HG02678 (cell line): ENCODE data around the gene PEPD.

Experiments
- ATAC-seq: cut with Tn5 transposase; IDR thresholded peaks from one replicate; pipeline ENCODE4 v1.9.1; 2021; ENCODE audit warnings: mild to moderate bottlenecking, moderate library complexity; ENCODE audit not compliant: unreplicated experiment

The PEPD gene

GRCh38 chr19:33428627-33429125 is 92.9 kb downstream of the PEPD start:
- ATAC-seq = no peak

GRCh38 chr19:33427801-33428626 is 93.6 kb downstream of the PEPD start:
- ATAC-seq = no peak

- ATAC-seq = no peak
These were observed 94.8 kb downstream of the PEPD start for GRCh38 chr19:33426621-33427361.

GRCh38 chr19:33424181-33424580 is 97.4 kb downstream of the PEPD start:
- no peak for ATAC-seq

- no peak for ATAC-seq
These were observed 99.0 kb downstream of the PEPD start for GRCh38 chr19:33422369-33423180.

GRCh38 chr19:33421368-33421767 is 100.2 kb downstream of the PEPD start:
- ATAC-seq = no peak

- no peak for ATAC-seq
These were observed 100.8 kb downstream of the PEPD start for GRCh38 chr19:33420821-33421220.

- ATAC-seq = no peak
These were observed 101.8 kb downstream of the PEPD start for GRCh38 chr19:33419788-33420130.

GRCh38 chr19:33418871-33419787 is 102.5 kb downstream of the PEPD start:
- ATAC-seq = no peak

- ATAC-seq = no peak
These were observed 103.1 kb downstream of the PEPD start for GRCh38 chr19:33418461-33418860.

GRCh38 chr19:33417751-33418150 is 103.8 kb downstream of the PEPD start:
- no peak for ATAC-seq

GRCh38 chr19:33416307-33417215 is 105.0 kb downstream of the PEPD start:
- no peak for ATAC-seq

GRCh38 chr19:33414667-33415605 is 106.7 kb downstream of the PEPD start:
- ATAC-seq = no peak

- ATAC-seq = no peak
These were observed 107.5 kb downstream of the PEPD start for GRCh38 chr19:33413868-33414666.

GRCh38 chr19:33413426-33413725 is 108.2 kb downstream of the PEPD start:
- no peak for ATAC-seq

GRCh38 chr19:33412601-33413425 is 108.8 kb downstream of the PEPD start:
- ATAC-seq = no peak
